Measurements from ENCODE around the gene LRRC8A.

GRCh38 chr9:128928624-128929023 is 46.7 kb downstream of the LRRC8A start:
- no peak for TF ChIP-seq CTCF (IDR thresholded peaks at IDR 0.05)
- no peak for TF ChIP-seq FOXM1 (IDR thresholded peaks at IDR 0.05; ENCODE audit: low read depth)
- TF ChIP-seq NRF1 (IDR thresholded peaks at IDR 0.05; ENCODE audit: low read depth, low read length): no peak
- no peak for TF ChIP-seq POLR2AphosphoS5 (IDR thresholded peaks at IDR 0.05; ENCODE audit: low read depth, low read length)
- TF ChIP-seq REST (IDR thresholded peaks at IDR 0.05; ENCODE audit: low read depth, low read length): no peak
- no peak for TF ChIP-seq JUND (IDR thresholded peaks at IDR 0.05)
- no peak for TF ChIP-seq TAF1 (IDR thresholded peaks at IDR 0.05; ENCODE audit: borderline replicate concordance, low read depth, low read length)
- no peak for TF ChIP-seq RCOR1 (IDR thresholded peaks at IDR 0.05; ENCODE audit: low read length)
- no peak for TF ChIP-seq EP300 (IDR thresholded peaks at IDR 0.05; ENCODE audit: borderline replicate concordance in 1 of 2, low read depth in 1 of 2, low read length in 1 of 2)
